ENCODE results near the gene CACNA2D3.

The CACNA2D3 gene

DNA sequence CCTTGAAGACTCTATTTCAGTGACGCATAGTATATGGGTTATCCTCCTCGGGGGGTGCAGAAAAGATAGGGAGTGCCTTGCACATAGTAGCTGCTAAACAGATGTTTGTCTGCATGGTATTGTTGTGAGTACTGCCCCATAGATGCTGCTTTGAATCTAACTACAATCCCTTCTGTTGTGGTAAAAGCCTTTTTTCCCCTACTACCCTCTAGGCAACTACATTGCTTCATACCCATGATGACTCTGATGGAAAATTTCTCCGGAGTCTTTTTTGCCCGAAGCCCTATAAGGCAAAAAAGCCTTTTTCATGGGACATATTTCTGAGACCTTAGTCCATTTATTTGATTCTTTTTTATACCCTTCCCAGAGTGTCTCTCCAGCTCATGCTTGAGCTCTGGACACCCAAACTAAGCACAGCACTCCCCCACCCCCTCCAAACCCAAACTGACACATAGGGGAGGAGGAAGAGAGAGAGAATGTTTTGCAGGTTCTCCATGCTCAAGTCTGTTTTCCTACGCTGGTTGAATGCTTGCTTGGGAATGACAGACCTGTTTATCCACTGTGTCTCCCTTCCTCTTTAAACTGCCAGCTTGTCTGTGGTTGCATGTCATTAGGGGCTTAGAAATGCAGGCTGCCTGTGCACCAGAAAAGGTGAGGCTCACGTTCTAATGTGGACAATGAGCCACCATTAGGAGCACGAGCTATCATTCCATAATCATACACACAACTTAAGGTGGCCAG lies 752.6 kb downstream of the CACNA2D3 start:
- H3K27me3 Mint-ChIP-seq, result no peaks in the 10 kb centered on the region
- H3K9me3 Mint-ChIP-seq, result no peaks in the 10 kb centered on the region
- H3K27ac Mint-ChIP-seq, result no peak overlapping the region
- H3K4me3 Mint-ChIP-seq, result no peak overlapping the region
- no peaks in the 10 kb centered on the region for H3K4me1 Mint-ChIP-seq
- DNase-seq (no peak), ATAC-seq (no peak)
- no peaks in the 10 kb centered on the region for H3K36me3 Mint-ChIP-seq (ENCODE audit: low read depth)

DNA sequence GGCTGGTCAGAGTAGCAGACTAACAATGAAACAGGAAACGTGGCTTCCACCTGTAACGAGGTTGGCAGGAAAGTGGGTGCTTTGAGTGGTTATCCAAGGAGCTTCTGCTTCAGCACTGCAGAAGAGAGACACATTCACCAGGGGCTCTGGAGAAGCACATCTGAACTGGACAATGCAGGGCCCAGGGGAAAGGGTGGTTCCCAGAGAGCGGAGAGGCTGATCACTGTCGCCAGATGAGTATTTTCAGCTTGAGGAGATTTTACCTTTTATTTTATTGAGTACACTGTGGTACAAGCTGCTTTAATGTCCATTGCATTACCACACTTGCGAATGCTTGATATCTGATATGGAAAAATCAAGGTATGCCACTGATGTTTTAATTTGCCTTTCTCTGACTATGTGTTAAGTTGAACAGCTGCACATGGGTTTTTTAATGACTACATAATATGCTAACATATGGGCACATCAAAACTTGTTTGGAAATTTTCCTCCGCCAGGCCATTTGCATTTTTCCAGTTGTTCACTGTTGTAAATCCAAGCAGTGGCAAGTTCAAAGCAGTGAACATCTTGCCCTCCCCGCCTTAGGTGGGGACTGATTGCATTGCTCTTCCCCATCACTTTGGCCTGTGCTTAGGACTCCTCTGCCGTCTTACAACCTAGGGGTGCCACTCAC lies 753.4 kb downstream of the CACNA2D3 start:
- ATAC-seq (no peak), DNase-seq (no peak)
- no peaks in the 10 kb centered on the region for H3K27me3 Mint-ChIP-seq
- H3K4me3 Mint-ChIP-seq, result no peak overlapping the region
- H3K4me1 Mint-ChIP-seq, result no peaks in the 10 kb centered on the region
- no peaks in the 10 kb centered on the region for H3K36me3 Mint-ChIP-seq (ENCODE audit: low read depth)
- no peaks in the 10 kb centered on the region for H3K9me3 Mint-ChIP-seq
- no peak overlapping the region for H3K27ac Mint-ChIP-seq

- Mint-ChIP-seq H3K4me1 (no peaks in the 10 kb centered on the region), H3K27ac (no peak overlapping the region)
- no peak for ATAC-seq
Measured at GRCh38 chr3:54876694-54877093, 754.3 kb downstream of the CACNA2D3 start.

GRCh38 chr3:54877730-54878129 lies 755.4 kb downstream of the CACNA2D3 start:
- no peak overlapping the region for H3K4me3 Mint-ChIP-seq
- no peak for DNase-seq
- H3K27me3 Mint-ChIP-seq, result no peaks in the 10 kb centered on the region
- no peaks in the 10 kb centered on the region for H3K36me3 Mint-ChIP-seq (ENCODE audit: low read depth)
- H3K4me1 Mint-ChIP-seq, result no peaks in the 10 kb centered on the region
- H3K9me3 Mint-ChIP-seq, result no peaks in the 10 kb centered on the region
- no peak overlapping the region for H3K27ac Mint-ChIP-seq
- ATAC-seq, result no peak

More at GRCh38 chr3:54876694-54877093, 754.3 kb downstream of the CACNA2D3 start:
- Mint-ChIP-seq H3K27me3 (no peaks in the 10 kb centered on the region), H3K9me3 (no peaks in the 10 kb centered on the region), H3K36me3 (ENCODE audit: low read depth) (no peaks in the 10 kb centered on the region), H3K4me3 (no peak overlapping the region)
- DNase-seq, result no peak

DNA sequence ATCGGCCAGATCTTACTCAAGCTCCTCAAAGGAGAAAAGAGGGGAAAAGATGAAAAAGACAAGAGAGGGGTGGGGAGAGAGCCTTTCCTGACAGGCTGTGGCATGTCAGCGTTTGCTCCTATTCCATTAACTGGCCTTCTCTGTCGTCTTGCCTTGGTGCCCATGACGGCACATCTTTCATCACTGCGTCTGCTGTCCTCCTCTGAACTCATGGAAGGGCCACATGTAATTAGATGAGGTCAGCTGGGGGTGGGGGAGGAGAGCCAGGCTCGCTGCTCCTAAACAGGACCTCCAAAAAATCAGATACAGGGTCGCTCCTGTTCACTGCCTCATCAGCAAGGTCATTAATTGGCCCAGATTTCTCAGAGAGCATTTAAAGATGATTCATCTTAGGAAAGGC lies 755.8 kb downstream of the CACNA2D3 start:
- no peaks in the 10 kb centered on the region for H3K27me3 Mint-ChIP-seq
- H3K9me3 Mint-ChIP-seq, result no peaks in the 10 kb centered on the region
- H3K4me1 Mint-ChIP-seq, result no peaks in the 10 kb centered on the region
- H3K4me3 Mint-ChIP-seq, result no peak overlapping the region
- no peak for DNase-seq
- no peak for ATAC-seq
- H3K27ac Mint-ChIP-seq, result no peak overlapping the region
- H3K36me3 Mint-ChIP-seq (ENCODE audit: low read depth), result no peaks in the 10 kb centered on the region

- no peaks in the 10 kb centered on the region for H3K4me1 Mint-ChIP-seq
- no peak overlapping the region for H3K27ac Mint-ChIP-seq
- no peaks in the 10 kb centered on the region for H3K36me3 Mint-ChIP-seq (ENCODE audit: low read depth)
- no peak for DNase-seq
- no peak for ATAC-seq
- peaks cover 4% of the 10 kb centered on the region for H3K9me3 Mint-ChIP-seq
- no peak overlapping the region for H3K4me3 Mint-ChIP-seq
- H3K27me3 Mint-ChIP-seq, result no peaks in the 10 kb centered on the region
Measured at GRCh38 chr3:54882129-54882833, 759.9 kb downstream of the CACNA2D3 start.

DNA sequence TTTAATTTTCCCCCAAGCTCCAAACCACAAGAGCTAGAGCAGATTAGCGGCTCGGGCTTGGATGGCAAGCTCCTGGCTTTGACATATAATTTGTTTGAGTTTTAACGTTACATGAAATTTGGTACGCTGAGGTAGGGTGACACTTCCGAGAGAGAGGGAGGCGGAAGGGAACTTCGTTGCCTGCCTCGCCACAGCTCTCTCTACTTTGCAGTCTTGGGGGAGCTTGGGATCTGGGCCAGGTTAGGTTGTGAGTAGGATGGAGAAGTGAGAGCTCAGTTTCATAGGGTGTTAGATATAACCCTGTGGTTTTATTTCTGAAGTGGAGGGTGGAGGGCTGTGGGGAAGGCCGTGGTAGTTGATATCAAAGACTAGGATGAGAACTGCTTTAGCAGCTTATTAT lies 765.8 kb downstream of the CACNA2D3 start:
- Mint-ChIP-seq H3K27me3 (no peaks in the 10 kb centered on the region), H3K4me3 (no peak overlapping the region), H3K9me3 (peaks cover 4% of the 10 kb centered on the region), H3K27ac (no peak overlapping the region), H3K36me3 (ENCODE audit: low read depth) (no peaks in the 10 kb centered on the region), H3K4me1 (no peaks in the 10 kb centered on the region)
- no peak for DNase-seq
- no peak for ATAC-seq

- Mint-ChIP-seq H3K9me3 (no peaks in the 10 kb centered on the region), H3K4me3 (no peak overlapping the region), H3K4me1 (no peaks in the 10 kb centered on the region), H3K27ac (no peak overlapping the region), H3K27me3 (no peaks in the 10 kb centered on the region), H3K36me3 (ENCODE audit: low read depth) (no peaks in the 10 kb centered on the region)
- DNase-seq (no peak), ATAC-seq (no peak)
Measured at GRCh38 chr3:54888873-54889272, 766.5 kb downstream of the CACNA2D3 start.

DNA sequence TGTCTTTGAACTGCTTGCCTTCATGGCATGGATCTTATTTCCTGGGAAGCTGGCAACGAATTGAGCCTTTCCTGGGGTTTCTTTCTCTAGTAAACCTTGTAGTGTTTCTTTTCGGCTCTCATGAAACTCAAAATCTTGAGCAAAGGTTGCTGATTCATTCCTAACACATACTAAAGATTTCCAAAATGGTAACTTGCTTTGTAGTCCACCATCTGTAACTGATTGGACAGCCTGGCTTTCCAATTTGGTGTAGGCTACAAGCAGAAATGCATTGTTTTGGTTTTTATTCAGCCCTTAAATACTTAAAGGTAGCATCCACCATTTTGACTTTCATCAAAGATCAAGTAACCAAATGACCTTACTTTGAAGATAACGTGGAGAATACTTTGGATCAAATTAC lies 767.4 kb downstream of the CACNA2D3 start:
- Mint-ChIP-seq H3K36me3 (ENCODE audit: low read depth) (no peaks in the 10 kb centered on the region), H3K27ac (no peak overlapping the region), H3K4me1 (no peaks in the 10 kb centered on the region), H3K4me3 (no peak overlapping the region), H3K27me3 (no peaks in the 10 kb centered on the region), H3K9me3 (no peaks in the 10 kb centered on the region)
- no peak for ATAC-seq
- no peak for DNase-seq

GRCh38 chr3:54891540-54891897 lies 769.2 kb downstream of the CACNA2D3 start:
- ATAC-seq (no peak), DNase-seq (no peak)
- Mint-ChIP-seq H3K4me1 (no peaks in the 10 kb centered on the region), H3K27me3 (no peaks in the 10 kb centered on the region), H3K9me3 (no peaks in the 10 kb centered on the region), H3K27ac (no peak overlapping the region), H3K36me3 (ENCODE audit: low read depth) (no peaks in the 10 kb centered on the region), H3K4me3 (no peak overlapping the region)

- H3K36me3 Mint-ChIP-seq (ENCODE audit: low read depth), result no peaks in the 10 kb centered on the region
- no peaks in the 10 kb centered on the region for H3K4me1 Mint-ChIP-seq
- no peaks in the 10 kb centered on the region for H3K27me3 Mint-ChIP-seq
- H3K9me3 Mint-ChIP-seq, result no peaks in the 10 kb centered on the region
- no peak for DNase-seq
- no peak overlapping the region for H3K27ac Mint-ChIP-seq
- no peak for ATAC-seq
- H3K4me3 Mint-ChIP-seq, result no peak overlapping the region
Measured at GRCh38 chr3:54892168-54892567, 769.8 kb downstream of the CACNA2D3 start.

DNA sequence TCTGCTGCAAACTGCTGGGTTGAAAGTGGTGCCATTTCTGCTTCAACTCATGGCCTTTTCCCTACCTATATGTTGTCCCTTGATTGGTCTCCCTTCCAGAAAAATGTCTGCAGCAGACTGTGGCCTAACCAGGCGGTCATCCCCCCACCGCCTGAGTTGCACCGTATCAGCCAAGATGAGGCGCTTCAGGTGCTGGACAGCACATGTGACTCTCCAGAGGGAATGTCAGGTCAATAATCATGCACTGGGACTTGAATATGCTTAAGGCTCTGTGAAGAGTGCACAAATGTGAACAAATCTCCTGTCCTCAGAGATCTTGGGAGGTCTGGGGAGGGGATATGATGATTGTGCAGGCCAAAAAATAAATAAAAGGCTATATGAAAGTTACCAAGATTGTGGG lies 773.3 kb downstream of the CACNA2D3 start:
- DNase-seq (no peak), ATAC-seq (no peak)
- H3K27ac Mint-ChIP-seq, result no peak overlapping the region
- no peaks in the 10 kb centered on the region for H3K9me3 Mint-ChIP-seq
- no peaks in the 10 kb centered on the region for H3K36me3 Mint-ChIP-seq (ENCODE audit: low read depth)
- no peak overlapping the region for H3K4me3 Mint-ChIP-seq
- H3K27me3 Mint-ChIP-seq, result no peaks in the 10 kb centered on the region
- H3K4me1 Mint-ChIP-seq, result no peaks in the 10 kb centered on the region

DNA sequence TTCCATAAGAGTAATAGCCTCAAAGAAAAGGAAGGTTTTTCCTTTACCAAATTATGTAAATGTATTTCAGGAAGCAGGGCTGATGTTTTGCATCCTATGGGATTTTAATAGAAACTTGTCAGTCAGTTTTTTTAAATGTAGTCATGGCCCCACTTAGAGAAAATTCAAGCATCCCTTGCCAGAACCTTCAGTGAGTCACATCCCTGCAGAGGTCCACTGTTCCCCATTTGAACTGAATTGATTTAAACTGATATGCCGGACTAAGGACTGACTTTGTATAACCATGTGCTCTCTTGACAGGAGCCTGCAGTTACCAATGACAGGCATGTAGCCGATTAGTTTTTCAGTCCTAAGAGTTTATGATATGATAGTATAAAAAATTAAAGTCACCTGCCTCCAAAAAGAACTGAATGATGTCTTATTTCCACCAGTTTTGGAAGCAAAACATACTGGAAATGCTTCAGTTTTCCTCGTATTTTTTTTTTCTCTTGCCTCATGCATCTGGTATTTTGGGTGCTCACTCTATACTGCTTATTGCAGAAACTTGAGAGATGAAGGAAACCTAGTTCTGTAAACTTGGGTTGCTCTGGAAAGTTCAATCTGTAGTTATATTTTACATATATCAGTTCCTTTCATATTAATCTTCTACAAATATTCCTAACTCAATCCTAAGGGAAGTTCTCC lies 774.8 kb downstream of the CACNA2D3 start:
- Mint-ChIP-seq H3K9me3 (no peaks in the 10 kb centered on the region), H3K4me3 (no peak overlapping the region), H3K27ac (no peak overlapping the region), H3K4me1 (no peaks in the 10 kb centered on the region), H3K27me3 (no peaks in the 10 kb centered on the region), H3K36me3 (ENCODE audit: low read depth) (no peaks in the 10 kb centered on the region)
- DNase-seq (no peak), ATAC-seq (no peak)

GRCh38 chr3:54899273-54899672 lies 776.9 kb downstream of the CACNA2D3 start:
- Mint-ChIP-seq H3K9me3 (no peaks in the 10 kb centered on the region), H3K4me3 (no peak overlapping the region), H3K27me3 (no peaks in the 10 kb centered on the region), H3K36me3 (ENCODE audit: low read depth) (no peaks in the 10 kb centered on the region), H3K27ac (no peak overlapping the region), H3K4me1 (no peaks in the 10 kb centered on the region)
- ATAC-seq, result no peak
- no peak for DNase-seq

Measured in activated naive CD8-positive, alpha-beta T cell treated with anti-CD3 and anti-CD28 coated beads, Interleukin-2, amount 50 U/mL, for 24 hours (primary cell).